ENCODE measurements around the gene NALF2.

DNA sequence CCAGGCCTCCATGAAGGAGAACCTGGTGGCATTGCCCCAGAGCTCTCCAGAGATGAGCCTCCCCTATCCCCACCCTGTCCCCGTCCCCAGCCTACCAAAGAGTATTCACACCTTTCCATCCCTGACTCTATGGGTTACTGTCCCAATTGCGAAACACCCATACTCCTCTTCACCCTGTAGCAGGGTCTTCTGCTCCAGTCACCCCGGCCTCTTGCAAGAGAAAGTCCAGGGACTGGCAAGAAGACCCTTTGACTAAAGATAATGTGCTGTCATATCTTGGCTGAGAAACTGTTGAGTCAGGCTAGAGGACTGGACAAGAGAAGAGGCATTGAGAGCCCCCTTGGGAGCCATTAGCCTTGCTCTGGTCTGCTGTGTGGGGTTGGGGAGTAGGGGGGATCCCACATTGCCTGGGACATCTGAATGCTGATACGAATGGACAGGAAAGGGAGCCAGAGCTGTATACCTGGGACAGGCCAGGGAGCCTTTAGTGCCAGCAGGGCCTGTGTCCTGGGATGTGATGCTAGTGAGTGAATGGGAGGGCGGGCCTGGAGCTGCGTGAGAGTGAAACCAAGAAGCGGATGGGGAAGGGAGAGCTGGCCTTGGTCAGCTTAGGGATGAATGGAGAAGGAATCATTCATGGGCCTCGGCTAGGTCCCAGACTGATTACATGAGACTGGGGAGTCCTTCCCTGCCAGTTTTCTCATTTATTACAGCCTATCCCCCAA, 27.1 kb downstream of the NALF2 start:
- TF ChIP-seq, protein P1, sequence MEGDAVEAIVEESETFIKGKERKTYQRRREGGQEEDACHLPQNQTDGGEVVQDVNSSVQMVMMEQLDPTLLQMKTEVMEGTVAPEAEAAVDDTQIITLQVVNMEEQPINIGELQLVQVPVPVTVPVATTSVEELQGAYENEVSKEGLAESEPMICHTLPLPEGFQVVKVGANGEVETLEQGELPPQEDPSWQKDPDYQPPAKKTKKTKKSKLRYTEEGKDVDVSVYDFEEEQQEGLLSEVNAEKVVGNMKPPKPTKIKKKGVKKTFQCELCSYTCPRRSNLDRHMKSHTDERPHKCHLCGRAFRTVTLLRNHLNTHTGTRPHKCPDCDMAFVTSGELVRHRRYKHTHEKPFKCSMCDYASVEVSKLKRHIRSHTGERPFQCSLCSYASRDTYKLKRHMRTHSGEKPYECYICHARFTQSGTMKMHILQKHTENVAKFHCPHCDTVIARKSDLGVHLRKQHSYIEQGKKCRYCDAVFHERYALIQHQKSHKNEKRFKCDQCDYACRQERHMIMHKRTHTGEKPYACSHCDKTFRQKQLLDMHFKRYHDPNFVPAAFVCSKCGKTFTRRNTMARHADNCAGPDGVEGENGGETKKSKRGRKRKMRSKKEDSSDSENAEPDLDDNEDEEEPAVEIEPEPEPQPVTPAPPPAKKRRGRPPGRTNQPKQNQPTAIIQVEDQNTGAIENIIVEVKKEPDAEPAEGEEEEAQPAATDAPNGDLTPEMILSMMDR (IDR thresholded peaks at IDR 0.05): no peak
- TF ChIP-seq POLR2AphosphoS5 (IDR thresholded peaks at IDR 0.05): no peak
- no peak for TF ChIP-seq POLR2A (IDR thresholded peaks at IDR 0.05)
- TF ChIP-seq EP300 (IDR thresholded peaks at IDR 0.05): no peak
